Measurements from ENCODE around the gene PPARG. TPM values are rescaled to one million over a fixed set of nuclear protein-coding genes. Genes with fewer than 3 reads are reported as not detected.

Gene PPARG
- polyA plus RNA-seq, 1 donor (not counting 4 experiments of a cell fraction or from before 2014, with no cell fraction given) = 3.1 TPM

- Histone ChIP-seq H3K36me3 (ENCODE audit: control insufficient read depth in 2 of 2, extremely low read depth in 1 of 2, insufficient read depth in 2 of 2, low read length in 2 of 2) (no peaks in the 10 kb centered on the region), H3K9ac (ENCODE audit: control insufficient read depth, extremely low read depth, insufficient read depth, low read length) (no peak overlapping the region), H3K27me3 (ENCODE audit: control insufficient read depth, extremely low read depth, insufficient read depth, low read length) (peaks cover 7% of the 10 kb centered on the region), H3K4me2 (ENCODE audit: control insufficient read depth, extremely low read depth, insufficient read depth, low read depth, low read length) (no peak overlapping the region), H3K9me3 (ENCODE audit: control insufficient read depth, low read depth, low read length) (no peaks in the 10 kb centered on the region), H2AFZ (ENCODE audit: control insufficient read depth, low read length) (no peak overlapping the region), H3K27ac (ENCODE audit: control insufficient read depth, insufficient read depth, low read length) (no peak overlapping the region), H3K4me3 (ENCODE audit: control insufficient read depth in 2 of 3, extremely low read depth in 1 of 3, insufficient read depth in 2 of 3, low read depth in 1 of 3, low read length in 3 of 3) (no peak overlapping the region), H4K20me1 (ENCODE audit: control insufficient read depth, extremely low read depth, insufficient read depth, low read length) (no peaks in the 10 kb centered on the region), H3K9me1 (ENCODE audit: control insufficient read depth, extremely low read depth, insufficient read depth, low read length) (no peaks in the 10 kb centered on the region), H3K4me1 (ENCODE audit: control insufficient read depth, extremely low read depth, insufficient read depth, low read length) (no peaks in the 10 kb centered on the region), H3K79me2 (ENCODE audit: control insufficient read depth, insufficient read depth, low read length) (no peaks in the 10 kb centered on the region)
- FAIRE-seq = no peak
- no peak for DNase-seq (ENCODE audit: low read depth, low spot score)
- dilution Hi-C loops (cut with MboI; ENCODE audit: extremely low pct_ligation_motif_present, low sequenced_read_pairs) = no loop called here
- TF ChIP-seq EZH2 (IDR thresholded peaks at IDR 0.05; ENCODE audit: low read length) = no peak
- TF ChIP-seq, protein P1, sequence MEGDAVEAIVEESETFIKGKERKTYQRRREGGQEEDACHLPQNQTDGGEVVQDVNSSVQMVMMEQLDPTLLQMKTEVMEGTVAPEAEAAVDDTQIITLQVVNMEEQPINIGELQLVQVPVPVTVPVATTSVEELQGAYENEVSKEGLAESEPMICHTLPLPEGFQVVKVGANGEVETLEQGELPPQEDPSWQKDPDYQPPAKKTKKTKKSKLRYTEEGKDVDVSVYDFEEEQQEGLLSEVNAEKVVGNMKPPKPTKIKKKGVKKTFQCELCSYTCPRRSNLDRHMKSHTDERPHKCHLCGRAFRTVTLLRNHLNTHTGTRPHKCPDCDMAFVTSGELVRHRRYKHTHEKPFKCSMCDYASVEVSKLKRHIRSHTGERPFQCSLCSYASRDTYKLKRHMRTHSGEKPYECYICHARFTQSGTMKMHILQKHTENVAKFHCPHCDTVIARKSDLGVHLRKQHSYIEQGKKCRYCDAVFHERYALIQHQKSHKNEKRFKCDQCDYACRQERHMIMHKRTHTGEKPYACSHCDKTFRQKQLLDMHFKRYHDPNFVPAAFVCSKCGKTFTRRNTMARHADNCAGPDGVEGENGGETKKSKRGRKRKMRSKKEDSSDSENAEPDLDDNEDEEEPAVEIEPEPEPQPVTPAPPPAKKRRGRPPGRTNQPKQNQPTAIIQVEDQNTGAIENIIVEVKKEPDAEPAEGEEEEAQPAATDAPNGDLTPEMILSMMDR (optimal IDR thresholded peaks at IDR 0.05 in 1 of 3, IDR thresholded peaks at IDR 0.05 in 1 of 3, conservative IDR thresholded peaks at IDR 0.05 in 1 of 3; ENCODE audit: extremely low read depth in 1 of 3, insufficient read depth in 2 of 3, low read length in 3 of 3) = no peak
These were observed 106.6 kb downstream of the PPARG start for GRCh38 chr3:12395349-12396012.

GRCh38 chr3:12396471-12396870 is 107.6 kb downstream of the PPARG start:
- Histone ChIP-seq H3K27ac (ENCODE audit: control insufficient read depth, insufficient read depth, low read length) (no peak overlapping the region), H4K20me1 (ENCODE audit: control insufficient read depth, extremely low read depth, insufficient read depth, low read length) (no peaks in the 10 kb centered on the region), H3K9me3 (ENCODE audit: control insufficient read depth, low read depth, low read length) (no peaks in the 10 kb centered on the region), H3K9ac (ENCODE audit: control insufficient read depth, extremely low read depth, insufficient read depth, low read length) (no peak overlapping the region), H3K36me3 (ENCODE audit: control insufficient read depth in 2 of 2, extremely low read depth in 1 of 2, insufficient read depth in 2 of 2, low read length in 2 of 2) (no peaks in the 10 kb centered on the region), H3K9me1 (ENCODE audit: control insufficient read depth, extremely low read depth, insufficient read depth, low read length) (no peaks in the 10 kb centered on the region), H3K79me2 (ENCODE audit: control insufficient read depth, insufficient read depth, low read length) (no peaks in the 10 kb centered on the region), H3K27me3 (ENCODE audit: control insufficient read depth, extremely low read depth, insufficient read depth, low read length) (peaks cover 7% of the 10 kb centered on the region), H3K4me1 (ENCODE audit: control insufficient read depth, extremely low read depth, insufficient read depth, low read length) (no peaks in the 10 kb centered on the region), H3K4me3 (ENCODE audit: control insufficient read depth in 2 of 3, extremely low read depth in 1 of 3, insufficient read depth in 2 of 3, low read depth in 1 of 3, low read length in 3 of 3) (no peak overlapping the region), H3K4me2 (ENCODE audit: control insufficient read depth, extremely low read depth, insufficient read depth, low read depth, low read length) (no peak overlapping the region), H2AFZ (ENCODE audit: control insufficient read depth, low read length) (no peak overlapping the region)
- FAIRE-seq (no peak), DNase-seq (ENCODE audit: low read depth, low spot score) (no peak)
- dilution Hi-C loops (cut with MboI; ENCODE audit: extremely low pct_ligation_motif_present, low sequenced_read_pairs) = no loop called here
- TF ChIP-seq EZH2 (IDR thresholded peaks at IDR 0.05; ENCODE audit: low read length) = no peak
- TF ChIP-seq, protein P1 (optimal IDR thresholded peaks at IDR 0.05 in 1 of 3, IDR thresholded peaks at IDR 0.05 in 1 of 3, conservative IDR thresholded peaks at IDR 0.05 in 1 of 3; ENCODE audit: extremely low read depth in 1 of 3, insufficient read depth in 2 of 3, low read length in 3 of 3) = no peak
